Cardiac septum (tissue), 1 donor: ENCODE data around the gene COX8C. TPM values are rescaled to one million over a fixed set of nuclear protein-coding genes. Genes with fewer than 3 reads are reported as not detected.

Experiments used
- DNase-seq: peaks from one replicate; pipeline ENCODE4 v3.0.0-alpha.2; 2020; ENCODE audit warnings: low spot score
- intact Hi-C: fragments of 100-400 bp; cut with DNase I; formaldehyde crosslinking; loops from one replicate; pipeline ENCODE4 v1.14.0; 2022
- long read RNA-seq: library from polyadenylated mRNA; unstranded; transcript quantifications from one replicate; pipeline ENCODE4 v2.0.0, GENCODE V29; 2021
- total RNA-seq: library from RNA; stranded (reverse); fragmentation: NEBNext Ultra II Directional; extraction: Animal tissue kit (Norgen Biotek cat#: 25700); gene quantifications from one replicate; pipeline ENCODE4 v1.2.1, GENCODE V29; 2021
- donor health status: DM: no; HTN: no; CAD: no.

COX8C gene
- 0.67 TPM for total RNA-seq
- long read RNA-seq, partial matches to known transcripts, result 0 of 2 reads
- long read RNA-seq, other reads (novel, unspliced or antisense), result 2 of 2 reads

GRCh38 chr14:93346926-93347721, at the start of gene COX8C:
TSS of gene COX8C (plus strand) at chr14:93347182. CDS start at chr14:93347269, 87 bp downstream.
- intact Hi-C loops, result no loop called here
- no peak for DNase-seq

- no peak for DNase-seq
- intact Hi-C loops, result no loop called here
These were observed 47.6 kb upstream of the COX8C start for GRCh38 chr14:93299416-93299815.

GRCh38 chr14:93299866-93300265, 47.1 kb upstream of the COX8C start:
- intact Hi-C loops, result no loop called here
- no peak for DNase-seq

GRCh38 chr14:93301821-93302447, 45.0 kb upstream of the COX8C start:
- intact Hi-C loops, result no loop called here
- DNase-seq, result no peak

GRCh38 chr14:93302688-93303581, 44.0 kb upstream of the COX8C start:
- DNase-seq, result no peak
- intact Hi-C loops, result no loop called here

- intact Hi-C loops, result no loop called here
- DNase-seq, result no peak
These were observed 43.3 kb upstream of the COX8C start for GRCh38 chr14:93303659-93304058.

- DNase-seq, result no peak
- intact Hi-C loops, result no loop called here
These were observed 42.2 kb upstream of the COX8C start for GRCh38 chr14:93304771-93305170.

- intact Hi-C loops, result no loop called here
These were observed 41.1 kb upstream of the COX8C start for GRCh38 chr14:93305725-93306418.

GRCh38 chr14:93306812-93307211, 40.2 kb upstream of the COX8C start:
- no peak for DNase-seq
- intact Hi-C loops, result no loop called here

More at GRCh38 chr14:93305725-93306418, 41.1 kb upstream of the COX8C start:
- no peak for DNase-seq

- DNase-seq, result no peak
- intact Hi-C loops, result no loop called here
These were observed 38.2 kb upstream of the COX8C start for GRCh38 chr14:93308686-93309345.

GRCh38 chr14:93309427-93309966, 37.5 kb upstream of the COX8C start:
- intact Hi-C loops, result no loop called here
- no peak for DNase-seq

- intact Hi-C loops, result no loop called here
These were observed 35.9 kb upstream of the COX8C start for GRCh38 chr14:93311082-93311481.

GRCh38 chr14:93315575-93315974, 31.4 kb upstream of the COX8C start:
- no peak for DNase-seq
- intact Hi-C loops, result no loop called here

More at GRCh38 chr14:93311082-93311481, 35.9 kb upstream of the COX8C start:
- no peak for DNase-seq

- no peak for DNase-seq
- intact Hi-C loops, result no loop called here
These were observed 30.3 kb upstream of the COX8C start for GRCh38 chr14:93316716-93317115.

- no peak for DNase-seq
- intact Hi-C loops, result no loop called here
These were observed 29.6 kb upstream of the COX8C start for GRCh38 chr14:93317210-93317874.

GRCh38 chr14:93317875-93318807, 28.8 kb upstream of the COX8C start:
- no peak for DNase-seq
- intact Hi-C loops, result no loop called here

- DNase-seq, result no peak
- intact Hi-C loops, result no loop called here
These were observed 28.1 kb upstream of the COX8C start for GRCh38 chr14:93318927-93319326.
